ENCODE results near the gene NEK1. TPM values are rescaled to one million over a fixed set of nuclear protein-coding genes. Genes with fewer than 3 reads are reported as not detected.

NEK1 gene
- total RNA-seq, 1 donor from 2014 or later: 15.5 TPM

- intact Hi-C loops (cut with micrococcal nuclease): no loop called here
- no peak for DNase-seq
- Histone ChIP-seq H3K4me1 (peaks cover 13% of the 10 kb centered on the region), H3K36me3 (peaks cover 40% of the 10 kb centered on the region), H3K4me3 (no peak overlapping the region), H3K27ac (replicated peaks) (no peak overlapping the region), H3K9me3 (replicated peaks) (no peaks in the 10 kb centered on the region), H3K27me3 (ENCODE audit: low read depth) (no peaks in the 10 kb centered on the region)
- TF ChIP-seq CTCF (IDR thresholded peaks at IDR 0.05; ENCODE audit: borderline replicate concordance): no peak
Observed at GRCh38 chr4:169593050-169593560, 19.3 kb downstream of the NEK1 start.

- no peak for TF ChIP-seq CTCF (IDR thresholded peaks at IDR 0.05; ENCODE audit: borderline replicate concordance)
- H3K4me3 ChIP-seq: no peak overlapping the region
- H3K27ac ChIP-seq (replicated peaks): no peak overlapping the region
- no peak for DNase-seq
- H3K36me3 ChIP-seq: peaks cover 51% of the 10 kb centered on the region
- H3K9me3 ChIP-seq (replicated peaks): no peaks in the 10 kb centered on the region
- no peaks in the 10 kb centered on the region for H3K27me3 ChIP-seq (ENCODE audit: low read depth)
- intact Hi-C loops (cut with micrococcal nuclease): no loop called here
- no peaks in the 10 kb centered on the region for H3K4me1 ChIP-seq
Observed at GRCh38 chr4:169583563-169583962, 28.8 kb downstream of the NEK1 start.

- Histone ChIP-seq H3K4me3 (no peak overlapping the region), H3K27me3 (ENCODE audit: low read depth) (no peaks in the 10 kb centered on the region), H3K36me3 (peaks cover 43% of the 10 kb centered on the region), H3K27ac (replicated peaks) (no peak overlapping the region), H3K4me1 (no peaks in the 10 kb centered on the region), H3K9me3 (replicated peaks) (no peaks in the 10 kb centered on the region)
- no peak for DNase-seq
- intact Hi-C loops (cut with micrococcal nuclease): no loop called here
- TF ChIP-seq CTCF (IDR thresholded peaks at IDR 0.05; ENCODE audit: borderline replicate concordance): no peak
Observed at GRCh38 chr4:169582706-169583105, 29.7 kb downstream of the NEK1 start.

GRCh38 chr4:169582203-169582602 lies 30.2 kb downstream of the NEK1 start:
- Histone ChIP-seq H3K27me3 (ENCODE audit: low read depth) (no peaks in the 10 kb centered on the region), H3K36me3 (peaks cover 41% of the 10 kb centered on the region), H3K4me1 (no peaks in the 10 kb centered on the region), H3K9me3 (replicated peaks) (no peaks in the 10 kb centered on the region), H3K4me3 (no peak overlapping the region), H3K27ac (replicated peaks) (no peak overlapping the region)
- intact Hi-C loops (cut with micrococcal nuclease): no loop called here
- no peak for TF ChIP-seq CTCF (IDR thresholded peaks at IDR 0.05; ENCODE audit: borderline replicate concordance)
- no peak for DNase-seq

- Histone ChIP-seq H3K9me3 (replicated peaks) (no peaks in the 10 kb centered on the region), H3K4me3 (no peak overlapping the region), H3K27ac (replicated peaks) (no peak overlapping the region), H3K4me1 (no peaks in the 10 kb centered on the region), H3K36me3 (peaks cover 54% of the 10 kb centered on the region), H3K27me3 (ENCODE audit: low read depth) (no peaks in the 10 kb centered on the region)
- intact Hi-C loops (cut with micrococcal nuclease): no loop called here
- TF ChIP-seq CTCF (IDR thresholded peaks at IDR 0.05; ENCODE audit: borderline replicate concordance): no peak
- no peak for DNase-seq
Observed at GRCh38 chr4:169573889-169574288, 38.5 kb downstream of the NEK1 start.

All from left ventricle myocardium inferior (tissue), 1 donor.